ENCODE measurements around the gene TPD52L3. TPM values are rescaled to one million over a fixed set of nuclear protein-coding genes. Genes with fewer than 3 reads are reported as not detected.

TPD52L3 gene
- total and polyA plus RNA-seq, 2 of the 4 experiments (the other 2 are of a cell fraction) = not detected

DNA sequence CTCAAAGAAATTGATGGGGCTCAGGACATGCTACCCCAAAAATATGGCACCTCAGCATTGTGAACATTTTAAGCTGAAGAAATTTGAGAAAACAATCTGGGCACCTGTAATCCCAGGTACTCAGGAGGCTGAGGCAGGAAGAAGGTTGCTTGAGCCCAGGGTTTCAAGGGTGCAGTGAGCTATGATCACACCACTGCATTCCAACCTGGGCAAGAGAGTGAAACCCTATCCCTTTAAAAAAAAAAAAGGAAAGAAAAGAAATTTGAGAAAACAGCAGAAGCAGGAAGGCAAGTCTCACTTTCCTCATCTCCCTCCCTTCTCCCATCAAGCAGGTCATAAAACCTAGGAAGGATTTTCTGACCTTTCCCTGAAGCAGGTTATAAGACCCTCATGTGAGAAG, 23.6 kb downstream of the TPD52L3 start:
- Histone ChIP-seq H2AK9ac (replicated peaks; ENCODE audit: low read depth, low read length, poor library complexity) (no peak overlapping the region), H4K91ac (ENCODE audit: insufficient read depth, low read depth, low read length) (no peak overlapping the region), H2BK120ac (ENCODE audit: low read depth, low read length) (no peak overlapping the region), H3K4ac (ENCODE audit: low read depth, low read length) (no peak overlapping the region), H3K4me3 (ENCODE audit: insufficient read depth, low read depth, low read length) (no peak overlapping the region), H2AFZ (replicated peaks; ENCODE audit: low read length, poor library complexity) (no peak overlapping the region), H2BK5ac (ENCODE audit: low read depth, low read length, poor library complexity, severe bottlenecking) (no peak overlapping the region), H3K18ac (ENCODE audit: low read depth, low read length) (no peak overlapping the region), H3K9me3 (ENCODE audit: control insufficient read depth, insufficient read depth, low read length) (no peaks in the 10 kb centered on the region), H2AK5ac (ENCODE audit: low read depth, low read length) (no peak overlapping the region), H3K9me1 (ENCODE audit: insufficient read depth, low read length) (peaks cover 3% of the 10 kb centered on the region; the same call in 1 of the 2 replicates), H4K20me1 (ENCODE audit: insufficient read depth, low read length) (no peaks in the 10 kb centered on the region), H3K27ac (ENCODE audit: insufficient read depth, low read length) (no peak overlapping the region), H3K27me3 (ENCODE audit: control insufficient read depth, insufficient read depth, low read length) (peaks cover 5% of the 10 kb centered on the region), H3K14ac (replicated peaks; ENCODE audit: low read depth, low read length) (no peak overlapping the region), H4K8ac (ENCODE audit: low read depth in 2 of 2, low read length in 2 of 2) (no peak overlapping the region), H3K23ac (ENCODE audit: low read depth, low read length) (no peak overlapping the region), H3K9ac (ENCODE audit: low read depth, low read length) (no peak overlapping the region), H3K56ac (ENCODE audit: extremely low read depth, insufficient read depth, low read length) (no peak overlapping the region), H3K36me3 (ENCODE audit: control insufficient read depth, insufficient read depth, low read length) (no peaks in the 10 kb centered on the region), H3K79me1 (ENCODE audit: low read depth in 1 of 2, low read length in 2 of 2) (peaks cover 0 to 5% of the 10 kb centered on the region in 2 experiments; a peak in 1 of 4 replicates), H2BK15ac (ENCODE audit: low read depth, low read length) (no peak overlapping the region), H3K4me1 (ENCODE audit: control insufficient read depth, insufficient read depth, low read length) (peaks cover 4% of the 10 kb centered on the region), H4K5ac (ENCODE audit: low read depth, low read length) (no peak overlapping the region), H2BK20ac (ENCODE audit: low read depth, low read length) (no peak overlapping the region), H3K4me2 (ENCODE audit: low read depth, low read length) (no peak overlapping the region)
- BruUV-seq (replicated peaks) = no TSS peak
- DNase-seq = no peak
- TF ChIP-seq POLR2A (IDR thresholded peaks at IDR 0.05; ENCODE audit: low read depth, low read length) (no peak), BHLHE40 (IDR thresholded peaks at IDR 0.05; ENCODE audit: low read depth, low read length) (no peak), CEBPB (IDR thresholded peaks at IDR 0.05; ENCODE audit: low read depth, low read length) (no peak), NFE2L2 (IDR thresholded peaks at IDR 0.05; ENCODE audit: low read depth, low read length) (no peak), RCOR1 (IDR thresholded peaks at IDR 0.05; ENCODE audit: insufficient replicate concordance, low read length) (no peak), CHD1 (IDR thresholded peaks at IDR 0.05; ENCODE audit: low read depth, low read length) (no peak), SMC3 (IDR thresholded peaks at IDR 0.05; ENCODE audit: low read depth, low read length) (no peak)
- TF ChIP-seq, protein P1, sequence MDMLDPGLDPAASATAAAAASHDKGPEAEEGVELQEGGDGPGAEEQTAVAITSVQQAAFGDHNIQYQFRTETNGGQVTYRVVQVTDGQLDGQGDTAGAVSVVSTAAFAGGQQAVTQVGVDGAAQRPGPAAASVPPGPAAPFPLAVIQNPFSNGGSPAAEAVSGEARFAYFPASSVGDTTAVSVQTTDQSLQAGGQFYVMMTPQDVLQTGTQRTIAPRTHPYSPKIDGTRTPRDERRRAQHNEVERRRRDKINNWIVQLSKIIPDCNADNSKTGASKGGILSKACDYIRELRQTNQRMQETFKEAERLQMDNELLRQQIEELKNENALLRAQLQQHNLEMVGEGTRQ (IDR thresholded peaks at IDR 0.05; ENCODE audit: low read depth, low read length) = no peak
- TF ChIP-seq, protein P2, sequence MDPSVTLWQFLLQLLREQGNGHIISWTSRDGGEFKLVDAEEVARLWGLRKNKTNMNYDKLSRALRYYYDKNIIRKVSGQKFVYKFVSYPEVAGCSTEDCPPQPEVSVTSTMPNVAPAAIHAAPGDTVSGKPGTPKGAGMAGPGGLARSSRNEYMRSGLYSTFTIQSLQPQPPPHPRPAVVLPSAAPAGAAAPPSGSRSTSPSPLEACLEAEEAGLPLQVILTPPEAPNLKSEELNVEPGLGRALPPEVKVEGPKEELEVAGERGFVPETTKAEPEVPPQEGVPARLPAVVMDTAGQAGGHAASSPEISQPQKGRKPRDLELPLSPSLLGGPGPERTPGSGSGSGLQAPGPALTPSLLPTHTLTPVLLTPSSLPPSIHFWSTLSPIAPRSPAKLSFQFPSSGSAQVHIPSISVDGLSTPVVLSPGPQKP (IDR thresholded peaks at IDR 0.05; ENCODE audit: borderline replicate concordance, low read depth, low read length) = no peak
- ChIA-PET POLR2A (ENCODE audit: unreplicated experiment) (no interaction called here), CTCF (interaction anchor here (0.6 to 1.1 kb wide), 3 partner anchors 217 to 229 kb away, joined by 4 to 6 read pairs (median 4); no protein-coding TSS in a partner anchor)
- dilution Hi-C loops (cut with HindIII; ENCODE audit: low sequenced_read_pairs, unreplicated experiment) = no loop called here
- in situ Hi-C loops (cut with MboI; ENCODE audit: low sequenced_read_pairs) = loop anchor here (5.0 kb wide), 2 partner anchors 216 to 306 kb away; no protein-coding TSS in a partner anchor
- no peak for ATAC-seq (ENCODE audit: low read depth)
- intact Hi-C loops (cut with micrococcal nuclease) = loop anchor here (10.0 kb wide), 1 partner anchor 143 kb away; no protein-coding TSS in a partner anchor

Measured in IMR-90 (cell line).